ENCODE results near the gene LRCH1. TPM values are rescaled to one million over a fixed set of nuclear protein-coding genes. Genes with fewer than 3 reads are reported as not detected.

Gene LRCH1
- total and polyA plus RNA-seq, 2 donors from 2014 or later, result 10.2 to 39.0 TPM

DNA sequence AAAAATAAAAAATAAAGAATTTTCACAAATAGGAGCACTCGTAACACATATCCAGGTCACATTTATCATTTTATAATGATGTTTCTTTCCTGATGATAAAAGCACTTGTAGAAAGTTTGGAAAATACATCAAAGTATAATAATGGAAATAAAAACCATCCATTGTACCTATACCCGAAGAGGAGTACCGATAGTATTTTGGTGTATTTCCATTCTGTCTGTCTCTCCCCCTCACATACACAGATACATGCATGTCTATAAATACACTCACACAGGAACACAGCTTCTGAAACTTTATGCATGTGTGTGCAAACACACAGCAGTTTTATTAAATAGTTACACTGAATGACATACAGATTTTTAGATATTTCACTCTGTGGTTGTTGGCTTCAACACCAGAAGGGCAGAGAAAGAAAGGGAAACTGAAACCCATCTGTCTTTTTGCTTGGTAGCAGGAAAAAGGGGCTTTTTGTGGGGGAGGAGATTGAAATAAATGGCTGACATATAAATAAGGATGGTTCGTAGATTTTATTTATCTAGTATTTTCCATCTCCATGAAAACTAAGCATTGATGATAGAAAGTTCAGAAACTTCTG lies 114.8 kb downstream of the LRCH1 start:
- FAIRE-seq (no peak), DNase-seq (no peak)
- H3K4me1 ChIP-seq (ENCODE audit: control insufficient read depth in 2 of 3, insufficient read depth in 2 of 3, low read depth in 1 of 3, low read length in 3 of 3), result peaks cover 15 to 38% (median 31%) of the 10 kb centered on the region in 3 donors
- H3K9ac ChIP-seq (ENCODE audit: low read length in 3 of 3), result no peak overlapping the region
- peaks cover 0 to 2% (median 2%) of the 10 kb centered on the region in 3 donors for H3K36me3 ChIP-seq (ENCODE audit: control insufficient read depth in 2 of 3, insufficient read depth in 3 of 3, low read length in 3 of 3)
- no peaks in the 10 kb centered on the region for H3K9me3 ChIP-seq (ENCODE audit: control insufficient read depth in 2 of 3, insufficient read depth in 1 of 3, low read length in 3 of 3)
- peak overlapping the region in 1 of 2 donors; percentile 20 for H3K27ac ChIP-seq (ENCODE audit: low read depth in 2 of 2, low read length in 2 of 2)
- intact Hi-C loops (cut with DNase I), result no loop called here
- peak overlapping the region in 1 of 3 donors; percentile 11 for H3K4me3 ChIP-seq (ENCODE audit: low read length in 3 of 3)
- TF ChIP-seq, protein P1, sequence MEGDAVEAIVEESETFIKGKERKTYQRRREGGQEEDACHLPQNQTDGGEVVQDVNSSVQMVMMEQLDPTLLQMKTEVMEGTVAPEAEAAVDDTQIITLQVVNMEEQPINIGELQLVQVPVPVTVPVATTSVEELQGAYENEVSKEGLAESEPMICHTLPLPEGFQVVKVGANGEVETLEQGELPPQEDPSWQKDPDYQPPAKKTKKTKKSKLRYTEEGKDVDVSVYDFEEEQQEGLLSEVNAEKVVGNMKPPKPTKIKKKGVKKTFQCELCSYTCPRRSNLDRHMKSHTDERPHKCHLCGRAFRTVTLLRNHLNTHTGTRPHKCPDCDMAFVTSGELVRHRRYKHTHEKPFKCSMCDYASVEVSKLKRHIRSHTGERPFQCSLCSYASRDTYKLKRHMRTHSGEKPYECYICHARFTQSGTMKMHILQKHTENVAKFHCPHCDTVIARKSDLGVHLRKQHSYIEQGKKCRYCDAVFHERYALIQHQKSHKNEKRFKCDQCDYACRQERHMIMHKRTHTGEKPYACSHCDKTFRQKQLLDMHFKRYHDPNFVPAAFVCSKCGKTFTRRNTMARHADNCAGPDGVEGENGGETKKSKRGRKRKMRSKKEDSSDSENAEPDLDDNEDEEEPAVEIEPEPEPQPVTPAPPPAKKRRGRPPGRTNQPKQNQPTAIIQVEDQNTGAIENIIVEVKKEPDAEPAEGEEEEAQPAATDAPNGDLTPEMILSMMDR (IDR thresholded peaks at IDR 0.05; ENCODE audit: borderline replicate concordance, extremely low read depth, insufficient read depth), result no peak
- H3K27me3 ChIP-seq (ENCODE audit: control insufficient read depth, insufficient read depth, low read length), result no peaks in the 10 kb centered on the region

DNA sequence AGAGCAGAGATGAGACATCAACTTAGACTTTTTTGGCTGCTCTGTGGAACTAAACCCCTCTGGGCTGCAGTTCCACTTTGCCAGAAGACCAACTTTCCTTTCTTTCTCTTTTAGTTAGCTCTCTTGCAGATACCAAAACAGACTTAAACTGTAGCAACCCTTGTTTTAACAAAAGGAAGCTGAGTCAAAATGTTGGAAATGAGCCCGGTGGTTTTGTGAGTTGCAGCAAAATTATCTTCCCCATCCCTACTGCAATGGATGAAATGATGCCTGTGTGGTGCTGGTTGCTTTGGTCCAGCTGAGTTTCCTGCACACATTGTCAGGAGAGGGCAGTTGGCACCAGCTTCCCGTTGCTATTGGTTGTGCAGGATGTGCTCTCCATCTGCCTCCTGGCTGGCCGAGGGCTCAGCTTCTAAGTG lies 115.3 kb downstream of the LRCH1 start:
- H3K9me3 ChIP-seq (ENCODE audit: control insufficient read depth in 2 of 3, insufficient read depth in 1 of 3, low read length in 3 of 3), result no peaks in the 10 kb centered on the region
- DNase-seq (peak in 1 of 5 donors; percentile 68), FAIRE-seq (no peak)
- intact Hi-C loops (cut with DNase I), result no loop called here
- no peaks in the 10 kb centered on the region for H3K27me3 ChIP-seq (ENCODE audit: control insufficient read depth, insufficient read depth, low read length)
- no peak overlapping the region for H3K9ac ChIP-seq (ENCODE audit: low read length in 3 of 3)
- TF ChIP-seq, protein P1 (IDR thresholded peaks at IDR 0.05; ENCODE audit: borderline replicate concordance, extremely low read depth, insufficient read depth), result no peak
- H3K4me1 ChIP-seq (ENCODE audit: control insufficient read depth in 2 of 3, insufficient read depth in 2 of 3, low read depth in 1 of 3, low read length in 3 of 3), result peaks cover 15 to 35% (median 28%) of the 10 kb centered on the region in 3 donors
- peak overlapping the region in 1 of 2 donors; percentile 20 for H3K27ac ChIP-seq (ENCODE audit: low read depth in 2 of 2, low read length in 2 of 2)
- peak overlapping the region in 1 of 3 donors; percentile 11 for H3K4me3 ChIP-seq (ENCODE audit: low read length in 3 of 3)
- peaks cover 0 to 2% (median 2%) of the 10 kb centered on the region in 3 donors for H3K36me3 ChIP-seq (ENCODE audit: control insufficient read depth in 2 of 3, insufficient read depth in 3 of 3, low read length in 3 of 3)

DNA sequence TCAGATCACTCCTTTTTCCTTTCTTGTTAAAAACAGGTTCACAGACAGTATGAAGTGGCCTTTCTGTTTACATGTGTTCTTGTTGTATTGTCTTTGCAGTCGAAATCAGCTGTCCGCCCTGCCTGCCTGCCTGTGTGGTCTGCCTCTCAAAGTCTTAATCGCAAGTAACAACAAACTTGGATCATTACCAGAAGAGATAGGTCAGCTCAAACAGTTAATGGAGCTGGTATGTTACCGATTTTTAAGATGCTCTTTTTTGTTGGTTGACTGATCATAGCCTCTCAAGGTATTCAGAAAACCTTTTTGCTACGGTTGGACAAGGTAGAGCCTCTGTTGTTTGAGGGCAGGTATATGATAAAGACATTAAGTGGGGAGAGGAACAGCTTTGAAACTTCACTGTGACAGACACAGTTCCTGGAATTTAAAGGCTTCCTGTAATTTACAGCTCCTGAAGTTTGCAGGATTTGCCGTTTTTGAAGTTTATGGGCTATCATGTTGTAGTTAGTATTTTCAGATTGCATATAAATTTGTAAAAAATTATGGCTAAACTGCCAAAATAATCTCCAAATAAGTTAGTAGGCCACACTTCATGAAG lies 116.1 kb downstream of the LRCH1 start:
- intact Hi-C loops (cut with DNase I), result no loop called here
- FAIRE-seq, result no peak
- peaks cover 15 to 29% (median 23%) of the 10 kb centered on the region in 3 donors for H3K4me1 ChIP-seq (ENCODE audit: control insufficient read depth in 2 of 3, insufficient read depth in 2 of 3, low read depth in 1 of 3, low read length in 3 of 3)

More for the DNA sequence above, 116.1 kb downstream of the LRCH1 start:
- no peaks in the 10 kb centered on the region for H3K27me3 ChIP-seq (ENCODE audit: control insufficient read depth, insufficient read depth, low read length)
- peak overlapping the region in 1 of 2 donors; percentile 8 for H3K27ac ChIP-seq (ENCODE audit: low read depth in 2 of 2, low read length in 2 of 2)
- peaks cover 0 to 2% (median 2%) of the 10 kb centered on the region in 3 donors for H3K36me3 ChIP-seq (ENCODE audit: control insufficient read depth in 2 of 3, insufficient read depth in 3 of 3, low read length in 3 of 3)
- H3K9me3 ChIP-seq (ENCODE audit: control insufficient read depth in 2 of 3, insufficient read depth in 1 of 3, low read length in 3 of 3), result no peaks in the 10 kb centered on the region
- H3K9ac ChIP-seq (ENCODE audit: low read length in 3 of 3), result no peak overlapping the region
- H3K4me3 ChIP-seq (ENCODE audit: low read length in 3 of 3), result no peak overlapping the region
- DNase-seq, result peak in 3 of 5 donors; percentile 39 to 66 (median 66)
- TF ChIP-seq, protein P1 (IDR thresholded peaks at IDR 0.05; ENCODE audit: borderline replicate concordance, extremely low read depth, insufficient read depth), result no peak

Measured in kidney (tissue), 14 donors.